ENCODE measurements around the gene PPP1R12C. TPM values are rescaled to one million over a fixed set of nuclear protein-coding genes. Genes with fewer than 3 reads are reported as not detected.

PPP1R12C gene
- total and polyA plus RNA-seq, 2 experiments from 2014 or later: 69.7 to 74.5 TPM

GRCh38 chr19:55158848-55159749 is 41.7 kb upstream of the PPP1R12C start:
- Histone ChIP-seq H3K79me2 (no peaks in the 10 kb centered on the region), H4K20me1 (ENCODE audit: insufficient read depth, poor library complexity, severe bottlenecking) (no peaks in the 10 kb centered on the region), H3K36me3 (replicated peaks; ENCODE audit: insufficient read depth, low read depth) (no peaks in the 10 kb centered on the region), H3K4me2 (no peak overlapping the region), H3K27ac (no peak overlapping the region), H3K4me3 (no peak overlapping the region), H3K9me2 (replicated peaks; ENCODE audit: insufficient read depth) (no peaks in the 10 kb centered on the region), H3K27me3 (peaks cover 41% of the 10 kb centered on the region), H3K9me3 (ENCODE audit: low read depth) (no peaks in the 10 kb centered on the region), H2AFZ (no peak overlapping the region), H3K4me1 (ENCODE audit: insufficient read depth) (no peaks in the 10 kb centered on the region)
- TF ChIP-seq EZH2phosphoT487 (IDR thresholded peaks at IDR 0.05; ENCODE audit: low read depth, severe bottlenecking, unreplicated experiment): no peak
- TF ChIP-seq, protein P1, sequence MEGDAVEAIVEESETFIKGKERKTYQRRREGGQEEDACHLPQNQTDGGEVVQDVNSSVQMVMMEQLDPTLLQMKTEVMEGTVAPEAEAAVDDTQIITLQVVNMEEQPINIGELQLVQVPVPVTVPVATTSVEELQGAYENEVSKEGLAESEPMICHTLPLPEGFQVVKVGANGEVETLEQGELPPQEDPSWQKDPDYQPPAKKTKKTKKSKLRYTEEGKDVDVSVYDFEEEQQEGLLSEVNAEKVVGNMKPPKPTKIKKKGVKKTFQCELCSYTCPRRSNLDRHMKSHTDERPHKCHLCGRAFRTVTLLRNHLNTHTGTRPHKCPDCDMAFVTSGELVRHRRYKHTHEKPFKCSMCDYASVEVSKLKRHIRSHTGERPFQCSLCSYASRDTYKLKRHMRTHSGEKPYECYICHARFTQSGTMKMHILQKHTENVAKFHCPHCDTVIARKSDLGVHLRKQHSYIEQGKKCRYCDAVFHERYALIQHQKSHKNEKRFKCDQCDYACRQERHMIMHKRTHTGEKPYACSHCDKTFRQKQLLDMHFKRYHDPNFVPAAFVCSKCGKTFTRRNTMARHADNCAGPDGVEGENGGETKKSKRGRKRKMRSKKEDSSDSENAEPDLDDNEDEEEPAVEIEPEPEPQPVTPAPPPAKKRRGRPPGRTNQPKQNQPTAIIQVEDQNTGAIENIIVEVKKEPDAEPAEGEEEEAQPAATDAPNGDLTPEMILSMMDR (IDR thresholded peaks at IDR 0.05; ENCODE audit: poor library complexity): no peak
- TF ChIP-seq EZH2 (IDR thresholded peaks at IDR 0.05; ENCODE audit: borderline replicate concordance): no peak
- DNase-seq (ENCODE audit: low spot score): no peak
- 79% methylated on average over 18 of the region's 18 CpGs for WGBS (ENCODE audit: low lambda C conversion rate, missing lambda C conversion rate)

DNA sequence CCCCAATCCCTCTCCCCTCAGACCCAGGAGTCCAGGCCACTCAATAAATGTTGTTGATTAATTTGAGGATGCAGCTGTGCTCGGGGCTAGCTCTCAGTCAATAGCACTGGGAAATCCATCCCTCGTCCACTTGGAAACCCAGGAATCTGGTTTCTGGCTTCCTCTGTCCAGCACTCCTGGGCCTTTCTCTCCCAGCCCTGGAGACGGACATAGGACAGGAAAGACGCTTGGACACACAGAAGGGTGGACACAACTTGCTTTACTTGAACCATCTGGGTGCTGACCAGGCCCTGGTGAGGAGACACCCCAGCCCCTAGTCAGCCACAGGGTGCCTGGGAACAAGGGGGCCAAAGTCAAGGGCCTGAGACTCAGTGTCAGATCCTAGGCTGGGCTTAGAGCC is 41.0 kb upstream of the PPP1R12C start:
- no peak overlapping the region for H2AFZ ChIP-seq
- no peaks in the 10 kb centered on the region for H4K20me1 ChIP-seq (ENCODE audit: insufficient read depth, poor library complexity, severe bottlenecking)
- DNase-seq (ENCODE audit: low spot score): no peak
- TF ChIP-seq, protein P1 (IDR thresholded peaks at IDR 0.05; ENCODE audit: poor library complexity): no peak
- H3K4me3 ChIP-seq: no peak overlapping the region
- peaks cover 41% of the 10 kb centered on the region for H3K27me3 ChIP-seq
- WGBS (ENCODE audit: low lambda C conversion rate, missing lambda C conversion rate): 58% methylated on average over 4 of the region's 4 CpGs
- no peaks in the 10 kb centered on the region for H3K79me2 ChIP-seq
- H3K4me1 ChIP-seq (ENCODE audit: insufficient read depth): no peaks in the 10 kb centered on the region
- no peaks in the 10 kb centered on the region for H3K9me3 ChIP-seq (ENCODE audit: low read depth)
- no peak overlapping the region for H3K4me2 ChIP-seq
- no peak overlapping the region for H3K27ac ChIP-seq
- H3K36me3 ChIP-seq (replicated peaks; ENCODE audit: insufficient read depth, low read depth): no peaks in the 10 kb centered on the region
- H3K9me2 ChIP-seq (replicated peaks; ENCODE audit: insufficient read depth): no peaks in the 10 kb centered on the region

DNA sequence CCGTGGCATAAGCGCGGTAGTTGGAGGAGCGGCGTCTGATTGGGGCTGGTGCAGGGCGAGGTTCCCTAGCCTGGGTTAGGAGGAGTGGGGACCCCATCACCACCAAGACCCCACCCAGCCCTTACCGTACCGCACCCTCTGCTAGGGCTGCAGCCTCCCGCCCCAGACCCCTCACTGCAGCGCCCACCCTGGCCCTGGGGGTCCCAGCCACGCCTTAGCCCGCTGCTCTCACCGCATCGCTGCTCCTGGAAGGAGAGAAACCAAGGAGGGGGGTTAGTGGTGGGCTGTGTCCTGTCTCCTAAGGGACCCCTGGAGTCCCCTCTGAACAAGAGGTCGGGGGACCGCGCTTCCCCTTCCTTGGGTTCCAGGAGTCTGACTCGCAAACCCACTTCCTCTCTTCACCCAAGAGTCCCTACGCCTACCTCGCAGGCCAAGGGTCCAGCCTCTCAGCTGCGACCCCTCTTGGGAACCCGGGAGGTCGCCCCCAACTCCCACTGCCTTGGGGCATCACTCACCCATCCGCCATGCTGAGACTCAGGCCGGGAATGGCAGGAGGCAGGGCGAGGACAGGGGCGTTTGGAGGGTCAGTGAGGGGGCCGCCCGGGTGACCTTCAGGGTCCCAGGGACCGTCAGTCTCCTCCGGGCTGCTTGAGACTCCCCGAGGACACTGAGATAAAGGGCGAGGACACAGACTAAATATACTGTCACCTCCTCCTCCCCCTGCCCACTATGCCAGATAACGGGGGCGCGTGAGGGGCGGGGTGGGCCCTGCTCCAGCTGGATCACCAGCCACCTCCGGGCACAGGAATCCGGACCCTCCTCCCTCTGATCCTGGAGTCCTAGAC is 39.8 kb upstream of the PPP1R12C start, which contains the start of gene TNNI3:
TSS of gene TNNI3 (minus strand) at position 669 of the 845 bp plus-strand sequence. CDS start at position 526, 143 bp downstream.
- WGBS (ENCODE audit: low lambda C conversion rate, missing lambda C conversion rate): 62% methylated on average over 35 of the region's 39 CpGs
- Histone ChIP-seq H4K20me1 (ENCODE audit: insufficient read depth, poor library complexity, severe bottlenecking) (no peaks in the 10 kb centered on the region), H3K27me3 (peaks cover 39% of the 10 kb centered on the region), H3K36me3 (replicated peaks; ENCODE audit: insufficient read depth, low read depth) (no peaks in the 10 kb centered on the region), H3K79me2 (no peaks in the 10 kb centered on the region), H3K4me2 (peak within 1 kb of the TSS; percentile 77), H3K9me2 (replicated peaks; ENCODE audit: insufficient read depth) (no peaks in the 10 kb centered on the region), H3K9me3 (ENCODE audit: low read depth) (no peaks in the 10 kb centered on the region), H3K4me3 (no peak within 1 kb of the TSS), H3K27ac (no peak within 1 kb of the TSS), H3K4me1 (ENCODE audit: insufficient read depth) (no peaks in the 10 kb centered on the region), H2AFZ (no peak within 1 kb of the TSS)
- DNase-seq (ENCODE audit: low spot score): no peak
- TF ChIP-seq, protein P1 (IDR thresholded peaks at IDR 0.05; ENCODE audit: poor library complexity): no peak
- TF ChIP-seq EZH2 (IDR thresholded peaks at IDR 0.05; ENCODE audit: borderline replicate concordance) (no peak), EZH2phosphoT487 (IDR thresholded peaks at IDR 0.05; ENCODE audit: low read depth, severe bottlenecking, unreplicated experiment) (no peak)

Data from hepatocyte (in vitro differentiated cells).